B cell (primary cell): ENCODE measurements around the gene MBP. TPM values are rescaled to one million over a fixed set of nuclear protein-coding genes. Genes with fewer than 3 reads are reported as not detected.

Experiments used
- ATAC-seq: fragments of 200-7000 bp; cut with Tn5 transposase; one replicate; pipeline ENCODE4 v1.10.0; 2021; ENCODE audit warnings: low read depth, mild to moderate bottlenecking, moderate number of reproducible peaks, moderate library complexity
- CTCF ChIA-PET: fragments of 350-600 bp; sonication (Branson Sonifier 250); formaldehyde crosslinking; loops from one replicate; lab custom pipeline; 2021; ENCODE audit warnings: antibody characterized with exemption, inconsistent platforms; lab: Charles Lee
- POLR2A ChIA-PET: fragments of 350-600 bp; sonication (Branson Sonifier 250); formaldehyde crosslinking; loops from one replicate; lab custom pipeline; 2021; ENCODE audit warnings: antibody characterized with exemption; lab: Charles Lee
- DNase-seq: peaks from one replicate; pipeline ENCODE4 v3.0.0; 2013
- H2AFZ ChIP-seq: 2 replicates; pipeline ENCODE4 v1.6.1; 2012; ENCODE audit warnings: mild to moderate bottlenecking, low read depth, low read length; ENCODE audit not compliant: insufficient read depth, poor library complexity, severe bottlenecking
- H3K27ac ChIP-seq, 2 donors: 1 replicate in 1 of 2; 2 replicates in 1 of 2; pipeline ENCODE4 v1.5.1; 2012 to 2013; ENCODE audit warnings: low read length in 2 of 2, mild to moderate bottlenecking in 2 of 2, moderate library complexity in 1 of 2
- H3K27me3 ChIP-seq, 4 experiments: fragments of 200-600 bp in 1 of 4; sonication (generic) in 1 of 4; replicated peaks in 1 of 4; 1 replicate in 2 of 4; 2 replicates in 2 of 4; pipeline versions ENCODE4 v1.6.1 to v1.7.0; 2013 to 2016; ENCODE audit warnings: low read length in 3 of 4, mild to moderate bottlenecking in 2 of 4, mixed read lengths in 1 of 4, moderate library complexity in 1 of 4; ENCODE audit not compliant: insufficient read depth in 4 of 4, control insufficient read depth in 3 of 4; ENCODE audit errors: control extremely low read depth in 1 of 4
- H3K36me3 ChIP-seq, 2 experiments: replicated peaks in 1 of 2; 1 replicate in 1 of 2; 2 replicates in 1 of 2; pipeline versions ENCODE4 v1.6.1 to v1.7.1; 2013; ENCODE audit warnings: low read length in 1 of 2; ENCODE audit not compliant: insufficient read depth in 2 of 2, control insufficient read depth in 1 of 2; ENCODE audit errors: control extremely low read depth in 1 of 2, extremely low read depth in 1 of 2
- H3K4me1 ChIP-seq, 2 donors: fragments of 200-600 bp in 1 of 2; sonication (generic) in 1 of 2; 1 replicate in 1 of 2; 2 replicates in 1 of 2; pipeline versions ENCODE4 v1.5.1 to v1.6.1; 2013 to 2017; ENCODE audit warnings: low read length in 2 of 2; ENCODE audit not compliant: control insufficient read depth in 2 of 2, insufficient read depth in 2 of 2
- H3K4me2 ChIP-seq: replicated peaks from 2 replicates; pipeline ENCODE3; 2012; ENCODE audit warnings: mild to moderate bottlenecking, low read depth, low read length; ENCODE audit not compliant: poor library complexity, severe bottlenecking
- H3K4me3 ChIP-seq, 5 experiments: fragments of 200-600 bp in 1 of 5; sonication (generic) in 1 of 5; 1 replicate in 3 of 5; 2 replicates in 2 of 5; pipeline versions ENCODE4 v1.5.1 to v1.7.0; 2011 to 2016; ENCODE audit warnings: low read length in 4 of 5, mild to moderate bottlenecking in 4 of 5, low read depth in 2 of 5, control low read depth in 1 of 5, moderate library complexity in 1 of 5; ENCODE audit not compliant: insufficient read depth in 1 of 5; ENCODE audit errors: control extremely low read depth in 1 of 5, extremely low read depth in 1 of 5
- H3K79me2 ChIP-seq: fragments of 200-600 bp; sonication (generic); one replicate; pipeline ENCODE4 v1.6.0; 2016; ENCODE audit warnings: low read length; ENCODE audit not compliant: control insufficient read depth, insufficient read depth
- H3K9ac ChIP-seq: fragments of 200-600 bp; sonication (generic); 2 replicates; pipeline ENCODE4 v1.6.1; 2017; ENCODE audit warnings: mild to moderate bottlenecking, low read length, moderate library complexity
- H3K9me3 ChIP-seq, 3 donors: one replicate each; pipeline versions ENCODE4 v1.6.1 to v1.7.1; 2013; ENCODE audit warnings: low read length in 2 of 3; ENCODE audit not compliant: control insufficient read depth in 2 of 3, insufficient read depth in 1 of 3; ENCODE audit errors: control extremely low read depth in 1 of 3
- H4K20me1 ChIP-seq: 2 replicates; pipeline ENCODE4 v1.6.0; 2012; ENCODE audit warnings: mild to moderate bottlenecking, low read length; ENCODE audit not compliant: insufficient read depth, control insufficient read depth, poor library complexity, severe bottlenecking
- H3K27ac Mint-ChIP-seq: one replicate; pipeline ENCODE4 v1.8.0; 2021; ENCODE audit warnings: mixed read lengths
- H3K27me3 Mint-ChIP-seq: one replicate; pipeline ENCODE4 v1.8.0; 2021; ENCODE audit warnings: mixed read lengths
- H3K4me1 Mint-ChIP-seq: one replicate; pipeline ENCODE4 v1.8.0; 2021; ENCODE audit warnings: mixed read lengths
- H3K4me3 Mint-ChIP-seq: one replicate; pipeline ENCODE4 v1.8.0; 2021; ENCODE audit warnings: mixed read lengths
- H3K9me3 Mint-ChIP-seq: one replicate; pipeline ENCODE4 v1.8.0; 2022; ENCODE audit warnings: mixed read lengths; ENCODE audit not compliant: insufficient read depth
- EZH2 ChIP-seq: IDR thresholded peaks from 2 replicates; pipeline ENCODE4 v1.6.1; 2012; ENCODE audit warnings: borderline replicate concordance, low read depth, mild to moderate bottlenecking, moderate library complexity, low read length; ENCODE audit not compliant: insufficient read depth, poor library complexity, severe bottlenecking
- WGBS: methylation state at CpG from one replicate; pipeline ENCODE4 v1.1.5; 2013; ENCODE audit warnings: missing lambda C conversion rate; ENCODE audit not compliant: insufficient coverage; 5-methylcytosine and 5-hydroxymethylcytosine counted together
- intact Hi-C: fragments of 100-400 bp; cut with micrococcal nuclease; formaldehyde crosslinking; loops from one replicate; pipeline ENCODE4 v1.10.0; 2022
- polyA plus RNA-seq: library from polyadenylated mRNA; depleted of rRNA; stranded (reverse); fragments of >200 nt; gene quantifications from 2 replicates; pipeline ENCODE4 v1.2.3, GENCODE V29; 2012
- total RNA-seq, 2 donors: library from RNA; stranded (reverse); fragments of 120-200 nt in 1 of 2; gene quantifications; 1 replicate in 1 of 2; 2 replicates in 1 of 2; pipeline versions ENCODE4 v1.2.3 to v1.2.4, GENCODE V29; 2013 to 2022
- TF ChIP-seq, protein P1 (sequence below): fragments of 200-600 bp; IDR thresholded peaks from one replicate; pipeline ENCODE4 v1.8.0; 2022; ENCODE audit warnings: antibody characterized with exemption, mild to moderate bottlenecking

Gene MBP
- total and polyA plus RNA-seq, 2 donors (not counting 1 experiment from before 2014, with no cell fraction given) = 30.1 to 192 TPM

- Mint-ChIP-seq H3K4me3 (no peak overlapping the region), H3K9me3 (no peaks in the 10 kb centered on the region), H3K27me3 (no peaks in the 10 kb centered on the region), H3K4me1 (peaks cover 68% of the 10 kb centered on the region), H3K27ac (peak overlapping the region; percentile 61)
- Histone ChIP-seq H3K36me3 (peaks cover 4 to 24% of the 10 kb centered on the region in 2 experiments), H3K27ac (no peak overlapping the region), H3K4me1 (peaks cover 18 to 27% of the 10 kb centered on the region in 2 donors), H3K27me3 (no peaks in the 10 kb centered on the region), H3K9me3 (no peaks in the 10 kb centered on the region), H3K79me2 (peaks cover 87% of the 10 kb centered on the region), H3K9ac (no peak overlapping the region), H3K4me2 (no peak overlapping the region), H4K20me1 (peaks cover 35% of the 10 kb centered on the region), H3K4me3 (no peak overlapping the region), H2AFZ (no peak overlapping the region)
- ATAC-seq (no peak), DNase-seq (no peak)
- no peak for TF ChIP-seq EZH2
- TF ChIP-seq, protein P1, sequence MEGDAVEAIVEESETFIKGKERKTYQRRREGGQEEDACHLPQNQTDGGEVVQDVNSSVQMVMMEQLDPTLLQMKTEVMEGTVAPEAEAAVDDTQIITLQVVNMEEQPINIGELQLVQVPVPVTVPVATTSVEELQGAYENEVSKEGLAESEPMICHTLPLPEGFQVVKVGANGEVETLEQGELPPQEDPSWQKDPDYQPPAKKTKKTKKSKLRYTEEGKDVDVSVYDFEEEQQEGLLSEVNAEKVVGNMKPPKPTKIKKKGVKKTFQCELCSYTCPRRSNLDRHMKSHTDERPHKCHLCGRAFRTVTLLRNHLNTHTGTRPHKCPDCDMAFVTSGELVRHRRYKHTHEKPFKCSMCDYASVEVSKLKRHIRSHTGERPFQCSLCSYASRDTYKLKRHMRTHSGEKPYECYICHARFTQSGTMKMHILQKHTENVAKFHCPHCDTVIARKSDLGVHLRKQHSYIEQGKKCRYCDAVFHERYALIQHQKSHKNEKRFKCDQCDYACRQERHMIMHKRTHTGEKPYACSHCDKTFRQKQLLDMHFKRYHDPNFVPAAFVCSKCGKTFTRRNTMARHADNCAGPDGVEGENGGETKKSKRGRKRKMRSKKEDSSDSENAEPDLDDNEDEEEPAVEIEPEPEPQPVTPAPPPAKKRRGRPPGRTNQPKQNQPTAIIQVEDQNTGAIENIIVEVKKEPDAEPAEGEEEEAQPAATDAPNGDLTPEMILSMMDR = no peak
- WGBS = 91% methylated on average over 5 of the region's 7 CpGs
- POLR2A ChIA-PET = interaction anchor here (0.7 to 1.4 kb wide), 2 partner anchors 11 to 31 kb away, joined by 3 to 4 read pairs; no protein-coding TSS in a partner anchor
- CTCF ChIA-PET = interaction anchor here (1.1 kb wide), 1 partner anchor 9 kb away, joined by 3 read pairs; no protein-coding TSS in a partner anchor
- intact Hi-C loops = no loop called here
Observed at GRCh38 chr18:77077401-77077800, 55.2 kb downstream of the MBP start.

- DNase-seq (no peak), ATAC-seq (no peak)
- H3K4me3 Mint-ChIP-seq = no peak overlapping the region
- whole genome bisulfite sequencing = 85% methylated on average over 9 of the region's 9 CpGs
- peaks cover 72% of the 10 kb centered on the region for H3K4me1 Mint-ChIP-seq
- Histone ChIP-seq H3K27ac (no peak overlapping the region), H3K9ac (no peak overlapping the region), H3K4me1 (peaks cover 13 to 31% of the 10 kb centered on the region in 2 donors), H3K36me3 (peaks cover 4 to 29% of the 10 kb centered on the region in 2 experiments), H3K27me3 (no peaks in the 10 kb centered on the region), H3K4me2 (no peak overlapping the region), H4K20me1 (peaks cover 30% of the 10 kb centered on the region), H2AFZ (no peak overlapping the region), H3K9me3 (no peaks in the 10 kb centered on the region), H3K79me2 (peaks cover 89% of the 10 kb centered on the region), H3K4me3 (no peak overlapping the region)
- CTCF ChIA-PET = interaction anchor here (0.8 to 1.6 kb wide), 3 partner anchors 8 to 132 kb away, joined by 3 to 5 read pairs (median 3); no protein-coding TSS in a partner anchor
- TF ChIP-seq, protein P1 = no peak
- no peak for TF ChIP-seq EZH2
- intact Hi-C loops = no loop called here
- no peaks in the 10 kb centered on the region for H3K27me3 Mint-ChIP-seq
- POLR2A ChIA-PET = interaction anchor here (0.8 to 1.4 kb wide), 2 partner anchors 9 to 11 kb away, joined by 3 to 4 read pairs; no protein-coding TSS in a partner anchor
- no peak overlapping the region for H3K27ac Mint-ChIP-seq
- H3K9me3 Mint-ChIP-seq = no peaks in the 10 kb centered on the region
Observed at GRCh38 chr18:77076111-77076510, 56.5 kb downstream of the MBP start.
